ENCODE measurements around the gene AUTS2. TPM values are rescaled to one million over a fixed set of nuclear protein-coding genes. Genes with fewer than 3 reads are reported as not detected.

AUTS2 gene
- total and polyA plus RNA-seq, 9 of the 15 experiments (the other 6 are each of a cell fraction or from before 2014, with no cell fraction given), result 0.58 TPM; not detected in 8

- TF ChIP-seq THAP7 (CRISPR knock-in tag; IDR thresholded peaks at IDR 0.05) (no peak), NBN (IDR thresholded peaks at IDR 0.05; ENCODE audit: low read depth) (no peak), PTRF (tag; IDR thresholded peaks at IDR 0.05) (no peak), JUND (IDR thresholded peaks at IDR 0.05; ENCODE audit: borderline replicate concordance, low read depth, low read length) (no peak), JUND (tag; IDR thresholded peaks at IDR 0.05; ENCODE audit: borderline replicate concordance, low read depth, low read length) (no peak)
- FAIRE-seq, result no peak
- H3K9me1 ChIP-seq (ENCODE audit: control insufficient read depth, insufficient read depth, low read length), result no peaks in the 10 kb centered on the region
- no peak overlapping the region for H3K9ac ChIP-seq (ENCODE audit: insufficient read depth in 1 of 2, low read depth in 2 of 2, low read length in 2 of 2)
- WGBS (ENCODE audit: insufficient coverage, low coverage, missing lambda C conversion rate), result 0% methylated on average over 1 of the region's 1 CpG
- H3K4me2 ChIP-seq (ENCODE audit: insufficient read depth, low read length), result no peak overlapping the region
- DNase-seq (ENCODE audit: extremely low read depth in 1 of 4, low spot score in 3 of 4), result no peak
- no peaks in the 10 kb centered on the region for H3K9me3 ChIP-seq (replicated peaks; ENCODE audit: control insufficient read depth, insufficient read depth, low read depth, low read length)
- intact Hi-C loops (cut with micrococcal nuclease), result no loop called here
- ChIA-PET CTCF (ENCODE audit: low intra/inter-chr PET ratio) (no interaction called here), POLR2A (no interaction called here)
- BruUV-seq (replicated peaks), result no TSS peak
- no peaks in the 10 kb centered on the region for H3K4me1 ChIP-seq (replicated peaks in 1 of 2; ENCODE audit: control insufficient read depth in 2 of 2, insufficient read depth in 2 of 2, low read length in 2 of 2)
- ATAC-seq, result no peak
- no peak overlapping the region for H2AFZ ChIP-seq (ENCODE audit: low read depth, low read length)
- H3K36me3 ChIP-seq (ENCODE audit: control insufficient read depth, insufficient read depth, low read length), result no peaks in the 10 kb centered on the region
- H4K20me1 ChIP-seq (replicated peaks; ENCODE audit: control insufficient read depth, insufficient read depth, low read length), result no peaks in the 10 kb centered on the region
- H3K4me3 ChIP-seq, result no peak overlapping the region
- no peaks in the 10 kb centered on the region for H3K79me2 ChIP-seq (ENCODE audit: control insufficient read depth, insufficient read depth, low read length)
- no peaks in the 10 kb centered on the region for H3K27me3 ChIP-seq (ENCODE audit: control insufficient read depth in 2 of 2, insufficient read depth in 2 of 2, low read length in 2 of 2)
- in situ Hi-C loops (cut with MboI), result no loop called here
- H3K27ac ChIP-seq (ENCODE audit: extremely low read depth, low read depth, low read length), result no peak overlapping the region
Observed at GRCh38 chr7:69859342-69859741, 261.1 kb downstream of the AUTS2 start.

GRCh38 chr7:69860486-69860885 is 262.2 kb downstream of the AUTS2 start:
- Histone ChIP-seq H3K4me3 (no peak overlapping the region), H3K36me3 (ENCODE audit: control insufficient read depth, insufficient read depth, low read length) (no peaks in the 10 kb centered on the region), H4K20me1 (replicated peaks; ENCODE audit: control insufficient read depth, insufficient read depth, low read length) (no peaks in the 10 kb centered on the region), H3K9me3 (replicated peaks; ENCODE audit: control insufficient read depth, insufficient read depth, low read depth, low read length) (no peaks in the 10 kb centered on the region), H3K9ac (ENCODE audit: insufficient read depth in 1 of 2, low read depth in 2 of 2, low read length in 2 of 2) (no peak overlapping the region), H3K79me2 (ENCODE audit: control insufficient read depth, insufficient read depth, low read length) (no peaks in the 10 kb centered on the region), H3K9me1 (ENCODE audit: control insufficient read depth, insufficient read depth, low read length) (no peaks in the 10 kb centered on the region), H2AFZ (ENCODE audit: low read depth, low read length) (no peak overlapping the region), H3K27me3 (ENCODE audit: control insufficient read depth in 2 of 2, insufficient read depth in 2 of 2, low read length in 2 of 2) (no peaks in the 10 kb centered on the region), H3K4me2 (ENCODE audit: insufficient read depth, low read length) (no peak overlapping the region), H3K27ac (ENCODE audit: extremely low read depth, low read depth, low read length) (no peak overlapping the region), H3K4me1 (replicated peaks in 1 of 2; ENCODE audit: control insufficient read depth in 2 of 2, insufficient read depth in 2 of 2, low read length in 2 of 2) (no peaks in the 10 kb centered on the region)
- no peak for ATAC-seq
- intact Hi-C loops (cut with micrococcal nuclease) (no loop called here), in situ Hi-C loops (cut with MboI) (no loop called here)
- CTCF ChIA-PET (ENCODE audit: low intra/inter-chr PET ratio), result no interaction called here
- WGBS (ENCODE audit: insufficient coverage, low coverage, missing lambda C conversion rate), result 0% methylated on average over 3 of the region's 3 CpGs
- DNase-seq (ENCODE audit: extremely low read depth in 1 of 4, low spot score in 3 of 4), result no peak
- BruUV-seq (replicated peaks), result no TSS peak
- POLR2A ChIA-PET, result no interaction called here
- no peak for FAIRE-seq
- TF ChIP-seq XRCC3 (IDR thresholded peaks at IDR 0.05) (no peak), CC2D1A (IDR thresholded peaks at IDR 0.05) (no peak), NONO (IDR thresholded peaks at IDR 0.05; ENCODE audit: low read depth in 2 of 2, low read length in 1 of 2) (no peak), ZNF75A (CRISPR knock-in tag; IDR thresholded peaks at IDR 0.05) (no peak)
